GM12878 (cell line): ENCODE results near the gene CETN1. TPM values are rescaled to one million over a fixed set of nuclear protein-coding genes. Genes with fewer than 3 reads are reported as not detected.

ENCODE experiments used
- CBX3 ChIP-seq: fragments of 200-600 bp; sonication (generic); IDR thresholded peaks from 2 replicates; pipeline ENCODE4 v1.6.1; 2016; ENCODE audit warnings: low read depth, borderline replicate concordance
- CHD2 ChIP-seq: IDR thresholded peaks from 2 replicates; pipeline ENCODE4 v1.6.1; 2011; ENCODE audit warnings: low read depth, low read length, improper control_type of control experiment, borderline replicate concordance
- MEF2A ChIP-seq: IDR thresholded peaks from 2 replicates; pipeline ENCODE4 v1.6.1; 2011; ENCODE audit warnings: low read depth, mild to moderate bottlenecking, low read length, moderate library complexity; ENCODE audit not compliant: insufficient read depth
- SPI1 ChIP-seq: IDR thresholded peaks from 2 replicates; pipeline ENCODE4 v1.6.1; 2011; ENCODE audit warnings: low read depth, mild to moderate bottlenecking, low read length, moderate library complexity, borderline replicate concordance; ENCODE audit not compliant: insufficient read depth
- SRF ChIP-seq, 2 experiments: IDR thresholded peaks; 2 replicates each; pipeline ENCODE4 v1.6.1; 2011; ENCODE audit warnings: low read depth in 2 of 2, low read length in 2 of 2, mild to moderate bottlenecking in 1 of 2, moderate library complexity in 1 of 2
- ZBTB11 ChIP-seq: fragments of 450-650 bp; formaldehyde crosslinking; IDR thresholded peaks from 2 replicates; pipeline ENCODE4 v1.5.0; 2022; ENCODE audit warnings: mild to moderate bottlenecking, missing genetic modification characterization
- polyA plus RNA-seq, 11 experiments: library from polyadenylated mRNA; depleted of rRNA in 4 of 11; unstranded in 6 of 11; stranded (reverse) in 5 of 11; fragments of >200 nt; fragmentation: Nextera tagmentation in 4 of 11; fragmentation: Illumina TruSeq in 1 of 11; extraction: Ambion mirVana in 4 of 11; extraction: Trizol in 1 of 11; gene quantifications; 1 replicate in 1 of 11; 2 replicates in 10 of 11; pipeline versions ENCODE4 v1.2.1 to v1.2.3, GENCODE V29; 2011 to 2016; ENCODE audit warnings: inconsistent platforms in 2 of 11, missing spikeins in 2 of 11, low read depth in 1 of 11
- total RNA-seq, 4 experiments: library from RNA; depleted of rRNA in 3 of 4; stranded (reverse); fragments of >200 nt in 3 of 4; fragmentation: Illumina TruSeq in 1 of 4; extraction: Trizol in 1 of 4; gene quantifications; 2 replicates each; pipeline versions ENCODE4 v1.2.1 to v1.2.3, GENCODE V29; 2013 to 2021
- TF ChIP-seq, protein P1 (sequence below): fragments of 450-650 bp; formaldehyde crosslinking; IDR thresholded peaks from 2 replicates; pipeline ENCODE4 v1.4.0; 2022; ENCODE audit warnings: mild to moderate bottlenecking, moderate library complexity

CETN1 gene
- total and polyA plus RNA-seq, 10 of the 15 experiments (the other 5 are each of a cell fraction or from before 2014, with no cell fraction given): not detected

GRCh38 chr18:570697-571096, 9.5 kb upstream of the CETN1 start (continued):
- no peak for TF ChIP-seq CHD2
- TF ChIP-seq SRF (IDR thresholded peaks at IDR 0.05; ENCODE audit: low read depth in 2 of 2, low read length in 2 of 2): no peak
- no peak for TF ChIP-seq SPI1
- no peak for TF ChIP-seq MEF2A
- no peak for TF ChIP-seq ZBTB11 (CRISPR knock-in tag)
- TF ChIP-seq CBX3: no peak
- TF ChIP-seq, protein P1, sequence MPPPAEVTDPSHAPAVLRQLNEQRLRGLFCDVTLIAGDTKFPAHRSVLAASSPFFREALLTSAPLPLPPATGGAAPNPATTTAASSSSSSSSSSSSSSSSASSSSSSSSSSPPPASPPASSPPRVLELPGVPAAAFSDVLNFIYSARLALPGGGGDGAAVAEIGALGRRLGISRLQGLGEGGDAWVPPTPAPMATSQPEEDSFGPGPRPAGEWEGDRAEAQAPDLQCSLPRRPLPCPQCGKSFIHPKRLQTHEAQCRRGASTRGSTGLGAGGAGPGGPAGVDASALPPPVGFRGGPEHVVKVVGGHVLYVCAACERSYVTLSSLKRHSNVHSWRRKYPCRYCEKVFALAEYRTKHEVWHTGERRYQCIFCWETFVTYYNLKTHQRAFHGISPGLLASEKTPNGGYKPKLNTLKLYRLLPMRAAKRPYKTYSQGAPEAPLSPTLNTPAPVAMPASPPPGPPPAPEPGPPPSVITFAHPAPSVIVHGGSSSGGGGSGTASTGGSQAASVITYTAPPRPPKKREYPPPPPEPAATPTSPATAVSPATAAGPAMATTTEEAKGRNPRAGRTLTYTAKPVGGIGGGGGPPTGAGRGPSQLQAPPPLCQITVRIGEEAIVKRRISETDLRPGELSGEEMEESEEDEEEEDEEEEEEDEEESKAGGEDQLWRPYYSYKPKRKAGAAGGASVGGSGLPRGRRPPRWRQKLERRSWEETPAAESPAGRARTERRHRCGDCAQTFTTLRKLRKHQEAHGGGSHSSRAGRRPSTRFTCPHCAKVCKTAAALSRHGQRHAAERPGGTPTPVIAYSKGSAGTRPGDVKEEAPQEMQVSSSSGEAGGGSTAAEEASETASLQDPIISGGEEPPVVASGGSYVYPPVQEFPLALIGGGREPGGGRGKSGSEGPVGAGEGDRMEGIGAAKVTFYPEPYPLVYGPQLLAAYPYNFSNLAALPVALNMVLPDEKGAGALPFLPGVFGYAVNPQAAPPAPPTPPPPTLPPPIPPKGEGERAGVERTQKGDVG (CRISPR knock-in tag): no peak
